Measurements from ENCODE around the gene NMT2. TPM values are rescaled to one million over a fixed set of nuclear protein-coding genes. Genes with fewer than 3 reads are reported as not detected.

Gene NMT2
- total RNA-seq, 1 experiment from 2014 or later, result 11.8 TPM

- H3K27ac Mint-ChIP-seq, result no peak overlapping the region
- H2AK5ac ChIP-seq (ENCODE audit: insufficient read length, low read length), result no peak overlapping the region
- no peak overlapping the region for H3K23ac ChIP-seq (ENCODE audit: insufficient read length, low read depth, low read length)
- no peak overlapping the region for H3K9ac ChIP-seq (ENCODE audit: extremely low read depth, insufficient read length, low read length)
- H3K18ac ChIP-seq (ENCODE audit: insufficient read length, low read depth, low read length), result no peak overlapping the region
- no peak overlapping the region for H3K4me2 ChIP-seq (ENCODE audit: insufficient read depth, insufficient read length, low read length)
- H3K27me3 ChIP-seq (ENCODE audit: insufficient read depth, low read length), result no peaks in the 10 kb centered on the region
- no CpG with 5 or more reads among the region's 7 CpGs for WGBS (ENCODE audit: extremely low coverage, insufficient read length, low lambda C conversion rate)
- H3K79me1 ChIP-seq (ENCODE audit: insufficient read depth, low read depth, low read length, poor library complexity, severe bottlenecking), result no peaks in the 10 kb centered on the region
- no peak overlapping the region for H2BK20ac ChIP-seq (ENCODE audit: low read depth, low read length, poor library complexity, severe bottlenecking)
- no peaks in the 10 kb centered on the region; a peak in 1 of 5 replicates for H3K9me3 Mint-ChIP-seq
- no peak overlapping the region for H3K14ac ChIP-seq (ENCODE audit: insufficient read depth, low read length)
- H2BK15ac ChIP-seq (ENCODE audit: low read depth, low read length), result no peak overlapping the region
- no peak overlapping the region for H3T11ph ChIP-seq (ENCODE audit: low read length)
- no peaks in the 10 kb centered on the region for H3K23me2 ChIP-seq (ENCODE audit: insufficient read length, low read depth, low read length, poor library complexity, severe bottlenecking)
- H3K56ac ChIP-seq (ENCODE audit: insufficient read length, low read depth, low read length), result no peak overlapping the region
- H3K27ac ChIP-seq (ENCODE audit: insufficient read length, low read depth, low read length), result no peak overlapping the region
- TF ChIP-seq CTCF (conservative IDR thresholded peaks at IDR 0.05), result no peak
- no peak overlapping the region for H2BK12ac ChIP-seq (ENCODE audit: insufficient read length, low read depth, low read length)
- peaks cover 0 to 5% (median 0%) of the 10 kb centered on the region in 3 experiments; a peak in 1 of 7 replicates for H3K36me3 Mint-ChIP-seq (ENCODE audit: insufficient read depth in 1 of 3, low read depth in 3 of 3)
- H4K5ac ChIP-seq (ENCODE audit: insufficient read length, low read depth, low read length), result no peak overlapping the region
- H3K79me2 ChIP-seq (ENCODE audit: insufficient read depth, low read length), result peaks cover 3% of the 10 kb centered on the region; the same call in 1 of the 2 replicates
- H2BK5ac ChIP-seq (ENCODE audit: insufficient read length, low read length), result no peak overlapping the region
- H4K20me1 ChIP-seq (ENCODE audit: control insufficient read depth, insufficient read depth, insufficient read length), result no peaks in the 10 kb centered on the region
- H3K4me1 Mint-ChIP-seq, result no peaks in the 10 kb centered on the region; a peak in 1 of 4 replicates
- DNase-seq, result no peak
- no peak overlapping the region for H4K8ac ChIP-seq (replicated peaks; ENCODE audit: insufficient read length, low read depth, low read length)
- no peaks in the 10 kb centered on the region for H3K9me3 ChIP-seq (ENCODE audit: control insufficient read depth, low read depth, low read length)
- no peak overlapping the region for H3K4me3 Mint-ChIP-seq
- no peaks in the 10 kb centered on the region for H3K27me3 Mint-ChIP-seq (ENCODE audit: low read depth)
- no peak overlapping the region for H4K91ac ChIP-seq (ENCODE audit: insufficient read length, low read depth, low read length)
- no peak overlapping the region for H2BK120ac ChIP-seq (ENCODE audit: low read depth, low read length, poor library complexity, severe bottlenecking)
- H3K4me1 ChIP-seq (ENCODE audit: insufficient read depth, low read length), result no peaks in the 10 kb centered on the region
- no peak overlapping the region for H3K4ac ChIP-seq (ENCODE audit: low read depth, low read length)
- H2AFZ ChIP-seq (ENCODE audit: low read length), result no peak overlapping the region
Measured at GRCh38 chr10:15150563-15150962, 17.9 kb downstream of the NMT2 start.
